Activated naive CD4-positive, alpha-beta T cell treated with anti-CD3 and anti-CD28 coated beads, Interleukin-2, amount 50 U/mL, for 24 hours (primary cell): Measurements from ENCODE around the gene ST6GAL1.

ENCODE experiments used
- H3K27ac Mint-ChIP-seq: one replicate; pipeline ENCODE4 v1.8.0; 2021; ENCODE audit warnings: mild to moderate bottlenecking, mixed read lengths
- H3K27me3 Mint-ChIP-seq: one replicate; pipeline ENCODE4 v1.8.0; 2021; ENCODE audit warnings: mixed read lengths
- H3K36me3 Mint-ChIP-seq: one replicate; pipeline ENCODE4 v1.8.0; 2021; ENCODE audit warnings: mixed read lengths
- H3K4me1 Mint-ChIP-seq: one replicate; pipeline ENCODE4 v1.8.0; 2021; ENCODE audit warnings: mixed read lengths
- H3K4me3 Mint-ChIP-seq: one replicate; pipeline ENCODE4 v1.8.0; 2021; ENCODE audit warnings: mild to moderate bottlenecking, mixed read lengths
- H3K9me3 Mint-ChIP-seq: one replicate; pipeline ENCODE4 v1.8.0; 2021; ENCODE audit warnings: mixed read lengths

Gene ST6GAL1

GRCh38 chr3:187064210-187065115 lies 134.1 kb downstream of the ST6GAL1 start:
- no peaks in the 10 kb centered on the region for H3K9me3 Mint-ChIP-seq
- peak overlapping the region; percentile 36 for H3K4me3 Mint-ChIP-seq
- peaks cover 26% of the 10 kb centered on the region for H3K36me3 Mint-ChIP-seq
- H3K27ac Mint-ChIP-seq, result peak overlapping the region; percentile 90
- H3K27me3 Mint-ChIP-seq, result no peaks in the 10 kb centered on the region
- H3K4me1 Mint-ChIP-seq, result peaks cover 77% of the 10 kb centered on the region

- H3K9me3 Mint-ChIP-seq, result no peaks in the 10 kb centered on the region
- H3K4me1 Mint-ChIP-seq, result peaks cover 73% of the 10 kb centered on the region
- H3K36me3 Mint-ChIP-seq, result peaks cover 29% of the 10 kb centered on the region
- H3K27ac Mint-ChIP-seq, result peak overlapping the region; percentile 95
- peak overlapping the region; percentile 36 for H3K4me3 Mint-ChIP-seq
- no peaks in the 10 kb centered on the region for H3K27me3 Mint-ChIP-seq
Observed at GRCh38 chr3:187066228-187066995, 136.1 kb downstream of the ST6GAL1 start.

- no peak overlapping the region for H3K4me3 Mint-ChIP-seq
- H3K27ac Mint-ChIP-seq, result peak overlapping the region; percentile 85
- H3K4me1 Mint-ChIP-seq, result peaks cover 55% of the 10 kb centered on the region
- no peaks in the 10 kb centered on the region for H3K9me3 Mint-ChIP-seq
- H3K27me3 Mint-ChIP-seq, result no peaks in the 10 kb centered on the region
- H3K36me3 Mint-ChIP-seq, result peaks cover 25% of the 10 kb centered on the region
Observed at GRCh38 chr3:187068787-187069186, 138.5 kb downstream of the ST6GAL1 start.

GRCh38 chr3:187069857-187070516 lies 139.7 kb downstream of the ST6GAL1 start:
- Mint-ChIP-seq H3K4me1 (peaks cover 47% of the 10 kb centered on the region), H3K36me3 (peaks cover 27% of the 10 kb centered on the region), H3K27me3 (no peaks in the 10 kb centered on the region), H3K27ac (peak overlapping the region; percentile 85), H3K9me3 (no peaks in the 10 kb centered on the region), H3K4me3 (no peak overlapping the region)

- Mint-ChIP-seq H3K27ac (peak overlapping the region; percentile 23), H3K9me3 (no peaks in the 10 kb centered on the region), H3K36me3 (peaks cover 22% of the 10 kb centered on the region), H3K4me3 (no peak overlapping the region), H3K4me1 (peaks cover 32% of the 10 kb centered on the region), H3K27me3 (no peaks in the 10 kb centered on the region)
Observed at GRCh38 chr3:187072102-187072501, 141.8 kb downstream of the ST6GAL1 start.

- Mint-ChIP-seq H3K27me3 (no peaks in the 10 kb centered on the region), H3K27ac (peak overlapping the region; percentile 8), H3K36me3 (peaks cover 22% of the 10 kb centered on the region), H3K9me3 (no peaks in the 10 kb centered on the region), H3K4me1 (peaks cover 30% of the 10 kb centered on the region), H3K4me3 (no peak overlapping the region)
Observed at GRCh38 chr3:187072511-187072910, 142.2 kb downstream of the ST6GAL1 start.

- peaks cover 27% of the 10 kb centered on the region for H3K36me3 Mint-ChIP-seq
- H3K27ac Mint-ChIP-seq, result no peak overlapping the region
- no peaks in the 10 kb centered on the region for H3K9me3 Mint-ChIP-seq
- H3K27me3 Mint-ChIP-seq, result no peaks in the 10 kb centered on the region
- H3K4me1 Mint-ChIP-seq, result peaks cover 27% of the 10 kb centered on the region
- no peak overlapping the region for H3K4me3 Mint-ChIP-seq
Observed at GRCh38 chr3:187073581-187074098, 143.3 kb downstream of the ST6GAL1 start.

- H3K36me3 Mint-ChIP-seq, result peaks cover 19% of the 10 kb centered on the region
- no peaks in the 10 kb centered on the region for H3K27me3 Mint-ChIP-seq
- no peak overlapping the region for H3K4me3 Mint-ChIP-seq
- peaks cover 20% of the 10 kb centered on the region for H3K4me1 Mint-ChIP-seq
- no peak overlapping the region for H3K27ac Mint-ChIP-seq
- no peaks in the 10 kb centered on the region for H3K9me3 Mint-ChIP-seq
Observed at GRCh38 chr3:187074846-187075245, 144.5 kb downstream of the ST6GAL1 start.

GRCh38 chr3:187076297-187076696 lies 146.0 kb downstream of the ST6GAL1 start:
- H3K27ac Mint-ChIP-seq, result peak overlapping the region; percentile 82

GRCh38 chr3:187077085-187077484 lies 146.8 kb downstream of the ST6GAL1 start:
- H3K9me3 Mint-ChIP-seq, result no peaks in the 10 kb centered on the region
- H3K27ac Mint-ChIP-seq, result no peak overlapping the region
- no peaks in the 10 kb centered on the region for H3K27me3 Mint-ChIP-seq
- H3K4me3 Mint-ChIP-seq, result no peak overlapping the region
- peaks cover 12% of the 10 kb centered on the region for H3K36me3 Mint-ChIP-seq
- H3K4me1 Mint-ChIP-seq, result peaks cover 13% of the 10 kb centered on the region

More at GRCh38 chr3:187076297-187076696, 146.0 kb downstream of the ST6GAL1 start:
- Mint-ChIP-seq H3K36me3 (peaks cover 12% of the 10 kb centered on the region), H3K4me3 (no peak overlapping the region), H3K4me1 (peaks cover 13% of the 10 kb centered on the region), H3K27me3 (no peaks in the 10 kb centered on the region), H3K9me3 (no peaks in the 10 kb centered on the region)

- H3K36me3 Mint-ChIP-seq, result peaks cover 12% of the 10 kb centered on the region
- peaks cover 9% of the 10 kb centered on the region for H3K4me1 Mint-ChIP-seq
- H3K27me3 Mint-ChIP-seq, result no peaks in the 10 kb centered on the region
- H3K4me3 Mint-ChIP-seq, result no peak overlapping the region
- H3K9me3 Mint-ChIP-seq, result no peaks in the 10 kb centered on the region
- H3K27ac Mint-ChIP-seq, result no peak overlapping the region
Observed at GRCh38 chr3:187077537-187077936, 147.2 kb downstream of the ST6GAL1 start.

GRCh38 chr3:187079090-187080022 lies 149.0 kb downstream of the ST6GAL1 start:
- no peaks in the 10 kb centered on the region for H3K9me3 Mint-ChIP-seq
- no peak overlapping the region for H3K4me3 Mint-ChIP-seq
- H3K27ac Mint-ChIP-seq, result peak overlapping the region; percentile 3
- H3K4me1 Mint-ChIP-seq, result peaks cover 10% of the 10 kb centered on the region
- no peaks in the 10 kb centered on the region for H3K27me3 Mint-ChIP-seq
- peaks cover 6% of the 10 kb centered on the region for H3K36me3 Mint-ChIP-seq

- Mint-ChIP-seq H3K4me3 (no peak overlapping the region), H3K36me3 (peaks cover 4% of the 10 kb centered on the region), H3K27me3 (no peaks in the 10 kb centered on the region), H3K27ac (no peak overlapping the region), H3K4me1 (peaks cover 17% of the 10 kb centered on the region), H3K9me3 (no peaks in the 10 kb centered on the region)
Observed at GRCh38 chr3:187080799-187081450, 150.6 kb downstream of the ST6GAL1 start.

GRCh38 chr3:187082758-187083375 lies 152.5 kb downstream of the ST6GAL1 start:
- H3K27me3 Mint-ChIP-seq, result no peaks in the 10 kb centered on the region

More at GRCh38 chr3:187082758-187083375, 152.5 kb downstream of the ST6GAL1 start:
- peaks cover 8% of the 10 kb centered on the region for H3K36me3 Mint-ChIP-seq
- peaks cover 17% of the 10 kb centered on the region for H3K4me1 Mint-ChIP-seq
- H3K27ac Mint-ChIP-seq, result no peak overlapping the region
- H3K4me3 Mint-ChIP-seq, result no peak overlapping the region
- no peaks in the 10 kb centered on the region for H3K9me3 Mint-ChIP-seq
